Mesodermal cell (in vitro differentiated cells): ENCODE measurements around the gene NEU2.

Source experiments
- H3K27ac ChIP-seq: 2 replicates; pipeline ENCODE4 v1.7.0; 2013; ENCODE audit warnings: mild to moderate bottlenecking, low read depth, low read length, moderate library complexity; ENCODE audit not compliant: severe bottlenecking
- H3K36me3 ChIP-seq: 2 replicates; pipeline ENCODE4 v1.7.1; 2013; ENCODE audit warnings: mild to moderate bottlenecking, low read length, moderate library complexity; ENCODE audit not compliant: control insufficient read depth, insufficient read depth
- H3K4me1 ChIP-seq: one replicate; pipeline ENCODE4 v1.7.1; 2013; ENCODE audit warnings: mild to moderate bottlenecking, low read length; ENCODE audit not compliant: insufficient read depth, control insufficient read depth, poor library complexity, severe bottlenecking
- H3K4me3 ChIP-seq: 2 replicates; pipeline ENCODE4 v1.7.0; 2013; ENCODE audit warnings: low read length, control low read depth, mild to moderate bottlenecking; ENCODE audit not compliant: insufficient read depth, poor library complexity, severe bottlenecking; ENCODE audit errors: extremely low read depth
- H3K9me3 ChIP-seq: 2 replicates; pipeline ENCODE4 v1.7.1; 2013; ENCODE audit warnings: mild to moderate bottlenecking, low read length, moderate library complexity; ENCODE audit not compliant: control insufficient read depth
- WGBS, 2 experiments: methylation state at CpG; one replicate each; pipeline ENCODE4 v1.1.5; 2013; ENCODE audit warnings: missing lambda C conversion rate in 2 of 2; ENCODE audit not compliant: insufficient coverage in 2 of 2; 5-methylcytosine and 5-hydroxymethylcytosine counted together

NEU2 gene

DNA sequence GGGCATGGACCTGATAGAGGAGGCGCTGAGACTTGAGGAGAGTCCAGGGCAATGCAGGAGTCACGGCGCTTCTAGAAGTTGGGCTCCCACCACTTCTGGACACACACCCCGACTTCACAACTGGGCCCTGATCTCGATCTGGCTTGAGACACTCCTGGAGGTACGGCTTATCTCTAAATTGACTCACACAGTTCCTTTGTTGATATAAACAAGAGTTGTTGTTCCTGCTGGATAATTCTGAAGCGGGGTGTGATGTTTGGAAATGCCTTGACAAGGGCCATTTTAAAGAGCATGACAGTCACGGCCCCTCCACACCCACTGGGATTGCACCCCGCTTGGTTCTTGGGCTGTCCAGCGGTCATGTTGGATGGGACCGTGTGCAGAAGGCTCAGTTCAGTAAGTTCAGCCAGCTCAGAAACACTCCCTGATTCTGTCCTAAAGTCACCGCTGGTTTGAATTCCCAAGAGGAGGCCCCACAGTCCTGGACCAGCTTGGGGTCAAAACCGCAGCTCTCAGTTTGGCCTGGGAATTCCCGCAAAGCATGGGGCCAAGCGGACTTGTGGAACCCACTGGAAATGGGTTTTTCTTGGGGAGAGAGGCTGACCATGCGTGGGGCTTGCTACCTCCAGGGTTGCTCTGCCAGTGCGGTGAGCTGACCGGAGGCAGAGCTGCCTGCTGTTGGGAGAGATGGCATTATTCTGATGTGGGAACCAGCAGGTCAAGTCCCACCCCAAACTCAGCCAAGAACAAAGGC, 9.3 kb upstream of the NEU2 start:
- H3K9me3 ChIP-seq = no peaks in the 10 kb centered on the region
- H3K4me3 ChIP-seq = no peak overlapping the region
- WGBS, 2 experiments = 95 to 97% methylated on average over 10 to 14 of the region's 18 CpGs
- peaks cover 5% of the 10 kb centered on the region for H3K4me1 ChIP-seq
- H3K27ac ChIP-seq = no peak overlapping the region
- H3K36me3 ChIP-seq = no peaks in the 10 kb centered on the region

DNA sequence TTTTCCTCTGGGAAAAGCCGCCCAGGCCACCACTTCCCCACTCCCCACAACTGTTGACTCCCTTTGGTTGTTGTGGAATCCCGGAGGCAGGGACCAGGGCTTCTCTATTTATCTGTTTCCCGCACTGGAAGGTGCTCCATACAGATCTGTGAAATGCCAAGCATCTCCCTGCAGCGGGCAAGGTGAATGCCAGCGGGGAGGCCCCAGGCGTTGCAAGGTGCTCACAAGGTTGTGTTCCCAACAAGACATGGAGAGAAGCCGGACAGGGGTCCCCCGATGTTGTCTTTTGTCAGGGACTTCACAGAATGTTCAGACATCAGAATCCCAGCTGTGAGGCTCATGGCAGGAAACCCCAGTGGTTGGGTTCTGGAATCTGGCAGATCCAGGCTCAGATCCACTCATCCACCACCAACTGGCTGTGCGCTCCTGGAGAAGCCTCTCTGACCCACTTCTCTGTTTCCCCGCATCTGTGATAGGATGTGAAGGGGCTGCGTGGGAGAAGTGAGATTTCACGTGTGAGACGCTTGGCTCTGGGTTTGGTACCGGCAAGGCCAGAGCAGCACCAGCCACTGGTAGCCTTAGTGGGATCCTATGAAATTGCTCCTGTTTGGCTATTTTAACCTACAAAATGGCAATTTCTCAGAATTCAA, 8.6 kb upstream of the NEU2 start:
- 92 to 97% methylated on average over 10 to 13 of the region's 14 CpGs for WGBS, 2 experiments

DNA sequence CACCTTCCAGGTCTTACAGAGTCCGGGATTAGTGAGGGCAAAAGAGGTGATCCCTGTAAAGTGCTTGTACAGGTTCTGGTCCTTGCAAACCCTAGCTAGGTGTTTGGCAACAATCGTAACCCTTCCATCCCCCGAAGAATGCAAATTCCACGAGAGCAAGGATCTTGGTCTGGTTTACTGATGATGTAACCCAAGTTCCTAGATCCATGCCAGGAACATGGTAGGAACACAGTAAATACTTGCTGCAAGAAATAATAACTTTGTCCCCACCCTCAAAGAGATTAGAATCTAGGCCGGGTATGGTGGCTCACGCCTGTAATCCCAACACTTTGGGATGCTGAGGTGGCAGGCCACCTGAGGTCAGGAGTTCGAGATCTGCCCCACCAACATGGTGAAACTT, 6.8 kb upstream of the NEU2 start:
- Histone ChIP-seq H3K4me1 (peaks cover 5% of the 10 kb centered on the region), H3K4me3 (no peak overlapping the region), H3K9me3 (no peaks in the 10 kb centered on the region), H3K27ac (no peak overlapping the region), H3K36me3 (no peaks in the 10 kb centered on the region)
- 86 to 88% methylated on average over 6 to 7 of the region's 7 CpGs for WGBS, 2 experiments

More for the DNA sequence above, 8.6 kb upstream of the NEU2 start:
- Histone ChIP-seq H3K9me3 (no peaks in the 10 kb centered on the region), H3K4me3 (no peak overlapping the region), H3K4me1 (peaks cover 5% of the 10 kb centered on the region), H3K27ac (no peak overlapping the region), H3K36me3 (no peaks in the 10 kb centered on the region)

DNA sequence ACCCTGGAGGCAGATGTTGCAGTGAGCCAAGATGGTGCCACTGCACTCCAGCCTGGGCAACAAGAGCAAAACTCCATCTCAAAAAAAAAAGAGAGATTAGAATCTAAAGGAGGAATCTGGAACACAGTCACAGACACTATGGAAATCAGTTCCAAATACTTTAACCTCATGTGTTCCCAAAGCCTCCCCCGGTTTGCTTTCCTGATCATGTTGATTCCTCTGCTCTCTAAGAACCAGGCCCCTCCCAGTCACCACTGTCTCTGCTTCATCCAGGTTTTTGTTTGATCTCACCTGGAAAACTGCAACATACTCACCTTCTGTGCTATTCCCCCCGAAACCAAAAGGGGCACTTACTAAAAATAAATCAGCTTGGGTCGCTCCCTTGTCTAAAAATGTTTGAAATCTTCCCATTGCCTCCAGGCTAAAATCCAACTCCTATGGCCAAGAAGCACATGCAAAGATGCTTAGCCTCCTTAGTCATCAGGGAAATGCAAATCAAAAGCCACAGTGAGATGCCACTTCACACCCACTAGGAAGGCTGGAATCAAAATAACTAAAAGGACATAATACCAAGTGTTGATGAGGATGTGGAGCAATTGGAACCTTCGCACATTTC, 6.2 kb upstream of the NEU2 start:
- peaks cover 5% of the 10 kb centered on the region for H3K4me1 ChIP-seq
- WGBS, 2 experiments = 64 to 69% methylated on average over 3 to 4 of the region's 4 CpGs
- no peaks in the 10 kb centered on the region for H3K36me3 ChIP-seq
- H3K4me3 ChIP-seq = no peak overlapping the region
- H3K27ac ChIP-seq = no peak overlapping the region
- H3K9me3 ChIP-seq = no peaks in the 10 kb centered on the region

DNA sequence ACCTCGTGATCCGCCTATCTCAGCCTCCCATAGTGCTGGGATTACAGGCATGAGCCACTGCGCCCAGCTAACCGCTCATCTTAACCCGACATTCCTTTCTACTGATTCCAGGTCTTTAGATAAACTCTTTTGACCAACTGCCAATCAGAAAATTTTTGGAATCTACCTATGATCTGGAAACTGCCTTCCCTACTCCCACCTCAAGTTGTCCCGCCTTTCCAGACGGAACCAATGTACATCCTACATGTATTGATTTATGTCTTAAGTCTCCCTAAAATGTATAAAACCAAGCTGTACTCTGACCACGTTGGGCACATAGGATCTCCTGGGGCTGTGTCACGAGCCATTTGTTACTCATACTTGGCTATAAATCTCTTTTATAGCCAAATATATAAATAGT, 3.2 kb upstream of the NEU2 start:
- Histone ChIP-seq H3K27ac (no peak overlapping the region), H3K4me3 (no peak overlapping the region), H3K36me3 (no peaks in the 10 kb centered on the region), H3K9me3 (no peaks in the 10 kb centered on the region), H3K4me1 (peaks cover 5% of the 10 kb centered on the region)
- WGBS, 2 experiments = 95 to 97% methylated on average over 5 to 6 of the region's 9 CpGs

DNA sequence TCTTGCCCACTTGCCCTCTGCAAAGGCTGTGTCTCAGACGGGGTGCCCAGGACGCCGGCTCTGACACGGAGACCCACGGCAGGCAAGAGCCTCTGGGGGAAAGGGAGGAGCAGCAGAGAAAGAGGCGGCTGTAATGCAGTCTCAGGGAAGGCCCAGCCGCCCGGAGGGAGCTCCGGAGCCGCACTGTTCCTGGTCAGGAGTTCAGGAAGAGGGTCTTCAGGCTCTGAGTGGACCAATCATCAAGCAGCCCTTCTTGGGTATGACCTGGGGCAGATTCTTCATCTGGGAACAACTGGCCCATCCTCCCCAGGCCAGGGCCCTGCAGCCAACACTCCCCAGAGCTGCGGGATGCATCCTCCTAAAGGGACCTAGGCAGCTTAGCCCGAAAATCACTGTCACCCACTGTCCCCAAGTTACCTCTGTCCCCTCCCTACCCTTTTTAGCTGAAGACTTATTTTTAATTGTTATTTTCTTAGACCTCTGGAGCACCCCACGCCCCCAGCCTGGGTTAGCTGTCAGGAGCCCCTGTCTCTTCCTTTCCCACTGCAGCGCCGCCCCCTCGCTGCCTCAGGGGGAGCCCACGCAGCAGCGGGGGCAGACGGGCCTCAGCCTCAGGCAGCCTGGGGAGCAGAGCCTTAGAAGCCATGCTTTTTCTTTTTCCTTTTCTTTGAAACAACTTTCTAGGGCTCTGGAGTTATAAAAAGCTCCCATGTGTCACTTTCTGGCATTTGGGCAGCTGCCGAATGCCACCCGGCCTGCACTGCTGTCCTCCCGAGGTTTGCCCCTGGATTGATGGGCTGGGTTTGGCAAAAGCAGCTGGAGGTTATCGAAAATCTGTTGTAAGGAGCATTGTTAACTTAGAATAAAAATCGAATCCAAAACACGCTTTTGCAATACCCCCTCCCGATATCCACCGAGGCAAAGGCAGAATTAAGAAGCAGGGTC, 644 bp upstream of the NEU2 start:
- Histone ChIP-seq H3K9me3 (no peaks in the 10 kb centered on the region), H3K36me3 (no peaks in the 10 kb centered on the region), H3K4me1 (no peaks in the 10 kb centered on the region), H3K4me3 (no peak overlapping the region), H3K27ac (no peak overlapping the region)
- 84% methylated on average over 25 to 27 of the region's 27 CpGs for WGBS, 2 experiments

DNA sequence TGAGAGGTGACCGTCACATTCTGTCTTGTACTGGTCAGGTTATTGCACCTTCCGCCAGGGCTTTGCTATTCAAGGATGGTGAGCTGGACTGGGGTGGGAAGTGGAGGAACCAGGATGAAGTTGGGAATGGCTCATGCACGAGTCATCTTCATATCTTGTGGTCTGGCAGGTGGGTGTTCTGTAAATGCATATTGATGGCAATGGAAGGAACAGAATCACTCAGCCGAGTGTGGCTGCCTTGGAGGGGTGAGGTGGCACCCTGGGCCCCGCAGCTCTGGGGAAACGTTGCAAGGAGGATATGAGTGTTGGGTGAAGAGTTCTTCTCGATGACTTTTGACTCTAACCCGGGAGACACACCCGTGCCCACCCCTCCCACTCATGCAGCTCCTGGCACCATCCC, 1.2 kb downstream of the NEU2 start:
- no peaks in the 10 kb centered on the region for H3K36me3 ChIP-seq
- no peak overlapping the region for H3K27ac ChIP-seq
- no peaks in the 10 kb centered on the region for H3K9me3 ChIP-seq
- no peaks in the 10 kb centered on the region for H3K4me1 ChIP-seq
- no peak overlapping the region for H3K4me3 ChIP-seq
- 84 to 87% methylated on average over 5 to 6 of the region's 9 CpGs for WGBS, 2 experiments

DNA sequence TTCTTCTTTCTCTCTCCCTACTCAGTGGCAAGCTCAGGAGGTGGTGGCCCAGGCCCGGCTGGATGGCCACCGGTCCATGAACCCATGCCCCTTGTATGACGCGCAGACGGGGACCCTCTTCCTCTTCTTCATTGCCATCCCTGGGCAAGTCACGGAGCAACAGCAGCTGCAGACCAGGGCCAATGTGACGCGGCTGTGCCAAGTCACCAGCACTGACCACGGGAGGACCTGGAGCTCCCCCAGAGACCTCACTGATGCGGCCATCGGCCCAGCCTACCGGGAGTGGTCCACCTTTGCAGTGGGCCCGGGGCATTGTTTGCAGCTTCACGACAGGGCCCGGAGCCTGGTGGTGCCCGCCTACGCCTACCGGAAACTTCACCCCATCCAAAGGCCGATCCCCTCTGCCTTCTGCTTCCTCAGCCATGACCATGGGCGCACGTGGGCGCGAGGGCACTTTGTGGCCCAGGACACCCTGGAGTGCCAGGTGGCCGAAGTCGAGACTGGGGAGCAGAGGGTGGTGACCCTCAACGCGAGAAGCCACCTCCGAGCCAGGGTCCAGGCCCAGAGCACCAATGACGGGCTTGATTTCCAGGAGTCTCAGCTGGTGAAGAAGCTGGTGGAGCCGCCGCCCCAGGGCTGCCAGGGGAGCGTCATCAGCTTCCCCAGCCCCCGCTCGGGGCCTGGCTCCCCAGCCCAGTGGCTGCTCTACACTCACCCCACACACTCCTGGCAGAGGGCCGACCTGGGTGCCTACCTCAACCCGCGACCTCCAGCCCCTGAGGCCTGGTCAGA, 1.8 kb downstream of the NEU2 start:
- WGBS, 2 experiments = 90 to 96% methylated on average over 19 to 35 of the region's 37 CpGs
- H3K9me3 ChIP-seq = no peaks in the 10 kb centered on the region

DNA sequence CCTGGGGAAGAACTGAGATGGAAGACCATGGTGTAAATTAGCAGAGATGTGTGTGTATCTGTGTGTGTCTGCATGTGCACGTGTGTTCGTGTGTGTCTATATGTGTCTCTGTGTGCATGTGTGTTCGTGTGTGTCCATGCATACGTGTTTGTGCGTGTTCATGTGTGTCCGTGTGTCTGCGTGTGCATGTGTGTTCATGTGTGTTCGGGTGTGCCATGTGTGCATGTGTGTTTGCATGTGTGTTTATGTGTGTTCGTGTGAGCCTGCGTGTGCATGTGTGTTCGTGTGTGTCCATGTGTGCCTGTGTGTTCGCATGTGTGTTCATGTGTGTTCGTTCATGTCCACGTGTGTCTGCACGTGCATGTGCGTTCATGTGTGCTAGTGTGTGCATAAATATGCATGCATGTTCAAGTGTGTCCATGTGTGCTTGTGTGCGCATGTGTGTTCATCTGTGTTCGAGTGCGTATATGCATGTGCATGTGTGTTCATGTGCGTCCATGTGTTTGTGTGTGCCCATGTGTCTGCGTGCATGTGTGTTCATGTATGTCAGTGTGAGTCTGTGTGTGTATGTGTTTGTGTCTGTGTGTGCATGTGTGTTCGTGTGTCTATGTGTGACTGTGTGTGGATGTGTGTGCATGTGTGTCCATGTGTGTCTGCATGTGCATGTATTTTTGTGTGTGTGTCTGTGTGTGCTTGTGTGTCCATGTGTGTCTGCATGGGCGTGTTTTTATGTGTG, 3.1 kb downstream of the NEU2 start:
- Histone ChIP-seq H3K27ac (no peak overlapping the region), H3K4me3 (no peak overlapping the region), H3K9me3 (no peaks in the 10 kb centered on the region), H3K36me3 (no peaks in the 10 kb centered on the region), H3K4me1 (no peaks in the 10 kb centered on the region)
- 90 to 93% methylated on average over 22 of the region's 23 CpGs for WGBS, 2 experiments

More for the DNA sequence above, 1.8 kb downstream of the NEU2 start:
- no peak overlapping the region for H3K4me3 ChIP-seq
- no peaks in the 10 kb centered on the region for H3K4me1 ChIP-seq
- H3K27ac ChIP-seq = no peak overlapping the region
- no peaks in the 10 kb centered on the region for H3K36me3 ChIP-seq
